Measurements from ENCODE around the gene AGBL4.

The AGBL4 gene

GRCh38 chr1:49694251-49694827 is 329.4 kb downstream of the AGBL4 start:
- DNase-seq = no peak

GRCh38 chr1:49686107-49686506 is 337.6 kb downstream of the AGBL4 start:
- DNase-seq = no peak

- no peak for DNase-seq
These were observed 346.0 kb downstream of the AGBL4 start for GRCh38 chr1:49677706-49678105.

- no peak for DNase-seq
These were observed 372.6 kb downstream of the AGBL4 start for GRCh38 chr1:49651136-49651535.

- DNase-seq = no peak
These were observed 393.6 kb downstream of the AGBL4 start for GRCh38 chr1:49630156-49630555.

GRCh38 chr1:49627781-49628180 is 396.0 kb downstream of the AGBL4 start:
- DNase-seq = no peak

GRCh38 chr1:49626472-49626871 is 397.3 kb downstream of the AGBL4 start:
- DNase-seq = no peak

GRCh38 chr1:49622877-49623276 is 400.9 kb downstream of the AGBL4 start:
- DNase-seq = no peak

- DNase-seq = no peak
These were observed 417.7 kb downstream of the AGBL4 start for GRCh38 chr1:49606082-49606481.

- DNase-seq = no peak
These were observed 426.3 kb downstream of the AGBL4 start for GRCh38 chr1:49597436-49597835.

- DNase-seq = no peak
These were observed 447.3 kb downstream of the AGBL4 start for GRCh38 chr1:49576327-49576901.

GRCh38 chr1:49556676-49557234 is 467.0 kb downstream of the AGBL4 start:
- no peak for DNase-seq

- DNase-seq = no peak
These were observed 471.7 kb downstream of the AGBL4 start for GRCh38 chr1:49552101-49552500.

GRCh38 chr1:49544615-49545014 is 479.1 kb downstream of the AGBL4 start:
- DNase-seq = no peak

GRCh38 chr1:49541096-49541752 is 482.5 kb downstream of the AGBL4 start:
- DNase-seq = no peak

- no peak for DNase-seq
These were observed 496.0 kb downstream of the AGBL4 start for GRCh38 chr1:49527606-49528305.

- DNase-seq = no peak
These were observed 497.1 kb downstream of the AGBL4 start for GRCh38 chr1:49526672-49527071.

- DNase-seq = no peak
These were observed 500.0 kb downstream of the AGBL4 start for GRCh38 chr1:49523764-49524163.

- no peak for DNase-seq
These were observed 556.8 kb downstream of the AGBL4 start for GRCh38 chr1:49466961-49467360.

GRCh38 chr1:49465486-49466185 is 558.1 kb downstream of the AGBL4 start:
- DNase-seq = no peak

GRCh38 chr1:49448200-49448599 is 575.6 kb downstream of the AGBL4 start:
- no peak for DNase-seq

GRCh38 chr1:49436865-49437264 is 586.9 kb downstream of the AGBL4 start:
- no peak for DNase-seq

- DNase-seq = no peak
These were observed 588.5 kb downstream of the AGBL4 start for GRCh38 chr1:49435291-49435690.

All from MV-4-11 (cell line).